Measurements from ENCODE around the gene GRIK3.

GRCh38 chr1:36807262-36807661, 227.1 kb downstream of the GRIK3 start:
- TF ChIP-seq CTCF (IDR thresholded peaks at IDR 0.05), result no peak
- no peak for TF ChIP-seq POLR2A (IDR thresholded peaks at IDR 0.05)
